GM19395 (cell line): ENCODE results near the gene KCNQ4.

Experiments
- ATAC-seq: cut with Tn5 transposase; IDR thresholded peaks from one replicate; pipeline ENCODE4 v1.9.1; 2021; ENCODE audit warnings: mild to moderate bottlenecking, moderate library complexity; ENCODE audit not compliant: unreplicated experiment

KCNQ4 gene

GRCh38 chr1:40857737-40858136 is 74.2 kb downstream of the KCNQ4 start:
- no peak for ATAC-seq

DNA sequence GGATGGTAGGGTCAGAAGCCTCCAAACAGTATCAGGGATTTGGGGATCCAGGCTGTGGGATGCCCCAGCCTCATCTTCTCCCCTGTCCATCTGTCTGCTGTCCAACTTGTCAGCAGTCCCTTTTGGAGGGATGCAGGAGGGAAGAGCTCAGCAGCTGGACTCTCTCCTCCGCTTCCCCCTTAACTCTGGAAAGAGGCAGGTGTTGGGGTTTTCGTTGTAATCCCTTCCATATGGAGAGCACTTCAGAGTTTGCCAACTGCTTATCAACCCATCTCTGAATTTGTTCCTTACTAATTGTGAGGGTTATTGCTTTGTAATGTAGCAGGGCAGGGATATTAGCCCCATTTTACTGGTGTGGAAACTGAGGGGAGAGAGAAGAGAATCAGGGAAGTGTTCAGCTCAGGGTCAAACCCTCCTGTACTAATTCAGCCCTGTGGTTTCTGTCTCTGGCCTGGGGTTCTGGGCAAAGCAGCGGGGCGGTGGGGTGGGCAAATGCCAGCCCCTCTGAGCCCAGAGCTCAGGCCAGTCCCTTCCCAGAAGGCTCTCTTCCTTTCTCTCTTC is 75.3 kb downstream of the KCNQ4 start:
- no peak for ATAC-seq

GRCh38 chr1:40860706-40861223 is 77.2 kb downstream of the KCNQ4 start:
- no peak for ATAC-seq

DNA sequence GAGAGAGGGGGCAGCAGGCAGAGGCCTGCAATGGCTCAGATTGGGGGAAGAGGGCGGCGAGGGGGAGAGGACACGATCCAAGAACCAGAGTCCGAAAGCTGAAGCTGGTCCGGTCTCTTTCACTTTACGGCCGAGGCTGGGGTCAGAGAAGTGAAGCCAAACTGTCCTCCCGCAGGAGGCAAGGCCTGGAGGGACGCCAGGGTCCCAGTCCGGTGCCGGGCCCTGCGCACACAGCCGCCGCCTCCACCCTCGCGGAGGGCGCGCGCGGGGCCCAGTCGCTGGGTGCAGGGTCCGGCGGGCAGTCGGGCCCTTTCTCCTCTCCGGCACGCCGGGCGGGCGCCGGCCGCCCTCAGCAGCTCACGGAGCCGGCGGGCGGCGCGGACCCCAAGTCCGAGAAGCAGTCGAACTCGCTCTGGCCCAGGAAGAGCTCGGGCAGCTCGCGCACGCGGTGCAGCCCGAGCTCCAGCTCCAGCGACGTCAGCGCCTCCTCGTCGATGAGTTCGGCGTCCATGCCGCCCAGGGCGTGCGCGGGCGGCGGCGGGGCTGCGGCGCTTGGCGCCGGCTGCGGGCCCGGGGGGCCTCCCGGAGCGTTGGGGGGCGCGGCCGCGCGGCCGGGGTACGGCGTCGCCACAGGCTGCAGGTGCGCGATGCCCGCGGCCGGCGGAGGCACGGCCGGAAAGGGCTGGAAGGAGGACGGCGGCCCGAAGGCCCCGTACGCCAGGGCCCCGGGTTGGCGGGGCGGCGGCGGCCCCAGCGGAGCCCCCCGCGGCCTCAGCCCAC is 77.8 kb downstream of the KCNQ4 start:
- ATAC-seq: no peak

- ATAC-seq: peak; percentile 95
Observed at GRCh38 chr1:40862008-40862863, 78.6 kb downstream of the KCNQ4 start, which contains the start of gene CITED4. CITED4 (minus strand) TSS chr1:40862363; CDS start chr1:40862127, 236 bp downstream.

- no peak for ATAC-seq
Observed at GRCh38 chr1:40868051-40868723, 84.6 kb downstream of the KCNQ4 start.

- no peak for ATAC-seq
Observed at GRCh38 chr1:40870135-40870728, 86.6 kb downstream of the KCNQ4 start.

DNA sequence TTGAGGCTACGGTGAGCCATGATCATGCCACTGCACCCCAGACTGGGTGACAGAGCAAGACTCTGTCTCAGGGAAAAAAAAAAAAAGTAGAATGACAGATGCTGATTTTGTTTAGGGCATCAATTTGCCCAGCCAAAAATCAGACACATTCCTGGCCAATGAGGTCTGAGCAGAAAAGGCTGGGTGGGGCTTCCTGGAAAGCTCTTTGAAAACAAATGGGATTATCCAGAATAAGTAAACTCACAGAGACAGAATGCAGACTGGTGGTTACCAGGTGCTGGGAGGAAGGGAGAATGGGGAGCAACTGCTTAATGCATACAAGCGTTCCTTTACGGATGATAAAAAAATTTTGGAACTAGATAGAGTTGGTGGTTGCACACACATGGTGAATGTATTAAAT is 88.7 kb downstream of the KCNQ4 start:
- no peak for ATAC-seq

DNA sequence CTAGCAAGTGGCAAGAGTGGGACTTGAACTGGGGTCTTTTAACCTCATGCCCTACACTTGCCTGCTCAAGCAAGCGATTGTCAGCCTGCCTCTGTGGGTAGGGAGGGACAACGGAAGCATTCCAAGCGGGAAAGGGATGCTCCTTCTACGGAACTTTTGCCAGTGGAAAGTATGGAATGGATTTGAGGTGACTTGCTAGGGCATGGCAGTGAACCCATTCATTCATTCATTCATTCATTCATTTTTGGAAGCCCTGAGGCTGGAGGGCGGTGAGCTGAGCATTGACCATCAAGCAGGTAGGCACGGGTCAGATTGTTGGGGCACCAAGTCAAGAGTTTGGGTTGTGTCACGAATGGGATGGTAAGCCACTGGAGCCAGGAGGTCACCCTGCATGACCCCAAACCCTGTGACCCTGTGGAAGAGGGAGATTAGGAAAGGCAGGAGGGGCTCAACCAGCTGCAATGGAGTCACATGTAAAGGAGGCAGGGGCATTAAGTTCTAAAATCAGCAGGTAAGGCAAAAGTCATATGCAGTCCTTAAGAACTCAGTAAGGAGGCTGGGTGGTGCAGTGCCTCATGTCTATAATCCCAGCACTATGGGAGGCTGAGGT is 90.4 kb downstream of the KCNQ4 start:
- no peak for ATAC-seq

- no peak for ATAC-seq
Observed at GRCh38 chr1:40876436-40876761, 92.8 kb downstream of the KCNQ4 start.

GRCh38 chr1:40876891-40877290 is 93.3 kb downstream of the KCNQ4 start:
- ATAC-seq: no peak

- no peak for ATAC-seq
Observed at GRCh38 chr1:40877698-40878097, 94.1 kb downstream of the KCNQ4 start.

DNA sequence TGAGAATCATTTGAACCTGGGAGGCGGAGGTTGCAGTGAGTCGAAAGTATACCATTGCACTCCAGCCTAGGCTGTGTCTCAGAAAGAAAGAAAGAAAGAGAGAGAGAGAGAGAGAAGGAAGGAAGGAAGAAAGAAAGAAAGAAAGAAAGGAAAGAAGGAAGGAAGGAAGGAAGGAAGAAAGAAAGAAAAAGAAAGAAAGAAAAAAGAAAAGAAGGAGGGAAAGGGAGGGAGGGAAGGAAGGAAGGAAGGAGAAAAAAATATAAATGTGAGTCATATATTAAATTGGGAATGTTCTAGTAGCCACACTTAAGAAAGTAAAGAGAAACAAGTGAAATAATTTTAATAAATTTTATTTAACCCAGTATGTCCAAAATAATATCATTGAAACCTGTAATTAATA is 95.3 kb downstream of the KCNQ4 start:
- ATAC-seq: no peak

GRCh38 chr1:40879482-40880175 is 96.0 kb downstream of the KCNQ4 start:
- ATAC-seq: no peak

- no peak for ATAC-seq
Observed at GRCh38 chr1:40880813-40881549, 97.4 kb downstream of the KCNQ4 start.

- no peak for ATAC-seq
Observed at GRCh38 chr1:40884055-40884795, 100.6 kb downstream of the KCNQ4 start.

- no peak for ATAC-seq
Observed at GRCh38 chr1:40886318-40887011, 102.9 kb downstream of the KCNQ4 start.

DNA sequence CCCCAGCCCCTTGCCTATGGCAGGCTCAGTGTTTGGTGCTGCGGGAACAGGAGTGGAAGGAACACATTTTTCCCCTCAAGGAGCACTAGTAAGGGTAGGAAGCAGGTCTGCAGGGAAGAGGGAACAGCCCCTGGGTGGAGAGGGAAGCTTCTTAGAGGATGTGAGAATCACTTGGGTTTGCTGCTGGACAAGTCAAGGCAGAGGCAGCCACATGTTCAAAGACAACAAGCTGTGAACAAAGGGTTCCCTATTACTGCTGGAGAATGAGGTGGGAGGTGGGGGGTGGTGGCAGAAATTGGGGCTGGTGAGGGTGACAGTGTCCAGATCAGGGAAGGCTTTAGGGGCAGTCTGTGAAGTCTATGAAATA is 103.4 kb downstream of the KCNQ4 start:
- ATAC-seq: no peak
